Peyer's patch (tissue), 4 donors: Measurements from ENCODE around the gene SLC35A2. TPM values are rescaled to one million over a fixed set of nuclear protein-coding genes. Genes with fewer than 3 reads are reported as not detected.
"Not testable (repeated sequence)": the region's sequence is repeated elsewhere in the genome, so short reads cannot be mapped to it uniquely, and the experiment has no call there.

Source experiments
- DNase-seq, 3 donors: peaks; one replicate each; pipeline ENCODE4 v3.0.0-alpha.2; 2017 to 2019
- H3K27ac ChIP-seq, 4 donors: fragments of 200-600 bp; sonication (generic); one replicate each; pipeline ENCODE4 v1.5.1; 2016 to 2019
- H3K27me3 ChIP-seq, 2 donors: fragments of 200-600 bp; sonication (generic); one replicate each; pipeline ENCODE4 v1.5.1; 2019
- H3K36me3 ChIP-seq, 3 donors: fragments of 200-600 bp; sonication (generic); one replicate each; pipeline ENCODE4 v1.5.1; 2016 to 2019
- H3K4me1 ChIP-seq, 4 donors: fragments of 200-600 bp; sonication (generic); one replicate each; pipeline ENCODE4 v1.5.1; 2016 to 2019
- H3K4me3 ChIP-seq, 4 donors: fragments of 200-600 bp; sonication (generic); 1 replicate in 3 of 4; 2 replicates in 1 of 4; pipeline ENCODE4 v1.5.1; 2016 to 2019; ENCODE audit warnings: mild to moderate bottlenecking in 1 of 4
- H3K9me3 ChIP-seq, 4 donors: fragments of 200-600 bp; sonication (generic); one replicate each; pipeline ENCODE4 v1.5.1; 2016 to 2019; ENCODE audit warnings: mild to moderate bottlenecking in 1 of 4
- CTCF ChIP-seq, 6 experiments: fragments of 450-650 bp in 4 of 6; fragments of 200-600 bp in 2 of 6; sonication (generic) in 1 of 6; IDR thresholded peaks; one replicate each; pipeline ENCODE4 v1.5.1; 2017 to 2019; ENCODE audit warnings: antibody characterized with exemption in 6 of 6, mild to moderate bottlenecking in 3 of 6, moderate library complexity in 1 of 6
- POLR2A ChIP-seq, 2 donors: fragments of 450-650 bp; IDR thresholded peaks; one replicate each; pipeline ENCODE4 v1.5.1; 2017; ENCODE audit warnings: antibody characterized with exemption in 2 of 2, mild to moderate bottlenecking in 2 of 2, moderate library complexity in 2 of 2
- small RNA-seq, 2 donors: library from RNA; depleted of rRNA; stranded (forward); fragments of <200 nt; gene quantifications; one replicate each; pipeline ENCODE3, GENCODE V24; 2016
- total RNA-seq, 4 donors: library from RNA; depleted of rRNA; stranded (reverse); fragments of >200 nt; gene quantifications; one replicate each; pipeline ENCODE4 v1.1.0, GENCODE V29; 2016

The SLC35A2 gene
- total RNA-seq, 4 donors from 2014 or later = 14.0 to 43.3 (median 21.5) TPM

GRCh38 chrX:48883729-48884128 lies 27.7 kb downstream of the SLC35A2 start:
- H3K27me3 ChIP-seq = no peaks in the 10 kb centered on the region
- no peak overlapping the region for H3K27ac ChIP-seq
- H3K36me3 ChIP-seq = no peaks in the 10 kb centered on the region
- no peak for DNase-seq
- H3K9me3 ChIP-seq = no peaks in the 10 kb centered on the region
- H3K4me3 ChIP-seq = no peak overlapping the region
- H3K4me1 ChIP-seq = no peaks in the 10 kb centered on the region
- TF ChIP-seq CTCF (IDR thresholded peaks at IDR 0.05) = no peak
- TF ChIP-seq POLR2A (IDR thresholded peaks at IDR 0.05) = no peak

- not testable (repeated sequence) for DNase-seq, H3K4me1 ChIP-seq, H3K27me3 ChIP-seq, H3K9me3 ChIP-seq, H3K36me3 ChIP-seq, H3K4me3 ChIP-seq, H3K27ac ChIP-seq
Measured at GRCh38 chrX:48876944-48877343, 34.5 kb downstream of the SLC35A2 start.

- H3K27ac ChIP-seq, H3K4me1 ChIP-seq, H3K36me3 ChIP-seq, H3K4me3 ChIP-seq, H3K27me3 ChIP-seq, DNase-seq, H3K9me3 ChIP-seq: not testable (repeated sequence)
Measured at GRCh38 chrX:48872017-48872416, 39.4 kb downstream of the SLC35A2 start.

- DNase-seq = no peak
- no peak overlapping the region for H3K27ac ChIP-seq
- TF ChIP-seq CTCF (IDR thresholded peaks at IDR 0.05) (no peak), POLR2A (IDR thresholded peaks at IDR 0.05) (no peak)
- no peaks in the 10 kb centered on the region for H3K4me1 ChIP-seq
- no peaks in the 10 kb centered on the region for H3K9me3 ChIP-seq
- H3K4me3 ChIP-seq = no peak overlapping the region
- no peaks in the 10 kb centered on the region for H3K27me3 ChIP-seq
- H3K36me3 ChIP-seq = no peaks in the 10 kb centered on the region
Measured at GRCh38 chrX:48864210-48864609, 47.2 kb downstream of the SLC35A2 start.

- DNase-seq = no peak
- TF ChIP-seq POLR2A (IDR thresholded peaks at IDR 0.05) (no peak), CTCF (IDR thresholded peaks at IDR 0.05) (peak in 1 of 6 experiments; percentile 34)
- H3K27me3 ChIP-seq = no peaks in the 10 kb centered on the region
Measured at GRCh38 chrX:48854898-48855297, 56.5 kb downstream of the SLC35A2 start.

GRCh38 chrX:48854121-48854804 lies 57.2 kb downstream of the SLC35A2 start:
- not testable (repeated sequence) for H3K4me1 ChIP-seq, H3K36me3 ChIP-seq, H3K9me3 ChIP-seq, H3K27ac ChIP-seq, DNase-seq, H3K4me3 ChIP-seq, H3K27me3 ChIP-seq

More at GRCh38 chrX:48854898-48855297, 56.5 kb downstream of the SLC35A2 start:
- Histone ChIP-seq H3K9me3 (no peaks in the 10 kb centered on the region), H3K27ac (no peak overlapping the region), H3K36me3 (no peaks in the 10 kb centered on the region), H3K4me3 (no peak overlapping the region), H3K4me1 (no peaks in the 10 kb centered on the region)

GRCh38 chrX:48853494-48853893 lies 58.0 kb downstream of the SLC35A2 start:
- not testable (repeated sequence) for H3K36me3 ChIP-seq, H3K27me3 ChIP-seq, H3K4me1 ChIP-seq, H3K27ac ChIP-seq, H3K9me3 ChIP-seq, H3K4me3 ChIP-seq, DNase-seq

Small RNA genes lying within 50 kb of the gene (small RNA-seq; reads per million reads assigned to genes)
- gene RNU6-722P = 0 reads per million in 2 donors

Other genes with a start within 250 kb of the SLC35A2 start
- gene WAS, start 227.8 kb downstream of the SLC35A2 start, total RNA-seq = 10 to 100 TPM in 1 of 4 donors, 1 to 10 TPM in 3; 3.5 to 45.4 (median 7.6) TPM
- 1 to 10 TPM; 2.5 to 7.4 (median 4.2) TPM for gene SUV39H1, start 214.9 kb downstream of the SLC35A2 start, total RNA-seq
- gene GLOD5, start 149.9 kb downstream of the SLC35A2 start, total RNA-seq = 10 to 100 TPM in 2 of 4 donors, not detected in 2; 15.2 to 15.3 TPM
- gene GATA1, start 125.1 kb downstream of the SLC35A2 start, total RNA-seq = not detected
- 100 to 1,000 TPM; 102 to 156 (median 134) TPM for gene HDAC6, start 109.6 kb downstream of the SLC35A2 start, total RNA-seq
- not detected for gene ERAS, start 85.1 kb downstream of the SLC35A2 start, total RNA-seq
- gene PCSK1N, start 76.0 kb downstream of the SLC35A2 start, total RNA-seq = 10 to 100 TPM in 3 of 4 donors, not detected in 1; 19.0 to 49.2 (median 33.5) TPM
- gene TIMM17B, start 13.9 kb downstream of the SLC35A2 start, total RNA-seq = 10 to 100 TPM; 33.8 to 67.9 (median 54.5) TPM
- gene PQBP1, start 13.7 kb downstream of the SLC35A2 start, total RNA-seq = 10 to 100 TPM; 63.3 to 86.6 (median 70.1) TPM
- gene PIM2, start 7.4 kb upstream of the SLC35A2 start, total RNA-seq = 10 to 100 TPM; 17.3 to 24.8 (median 19.1) TPM
- 10 to 100 TPM; 49.7 to 79.2 (median 71.0) TPM for gene OTUD5, start 46.0 kb upstream of the SLC35A2 start, total RNA-seq
- gene KCND1, start 60.2 kb upstream of the SLC35A2 start, total RNA-seq = 1 to 10 TPM in 3 of 4 donors, under 1 TPM in 1; 0.35 to 5.8 (median 1.7) TPM
- gene GRIPAP1, start 90.6 kb upstream of the SLC35A2 start, total RNA-seq = 100 to 1,000 TPM in 1 of 4 donors, 10 to 100 TPM in 3; 32.4 to 139 (median 70.9) TPM
- gene TFE3, start 131.7 kb upstream of the SLC35A2 start, total RNA-seq = 10 to 100 TPM; 25.6 to 36.3 (median 32.4) TPM
- 10 to 100 TPM in 3 of 4 donors, not detected in 1; 13.8 to 39.1 (median 24.5) TPM for gene CCDC120, start 147.4 kb upstream of the SLC35A2 start, total RNA-seq
- gene PRAF2, start 162.4 kb upstream of the SLC35A2 start, total RNA-seq = 1 to 10 TPM; 2.8 to 9.8 (median 4.4) TPM
- 100 to 1,000 TPM in 2 of 4 donors, 10 to 100 TPM in 2; 64.2 to 133 (median 86.9) TPM for gene WDR45, start 168.2 kb upstream of the SLC35A2 start, total RNA-seq
- gene GPKOW, start 212.1 kb upstream of the SLC35A2 start, total RNA-seq = 10 to 100 TPM; 24.0 to 26.8 (median 25.7) TPM